K562 (cell line): ENCODE measurements around the gene TMEM129. TPM values are rescaled to one million over a fixed set of nuclear protein-coding genes. Genes with fewer than 3 reads are reported as not detected.

Source experiments
- ATAC-seq: fragments of 200-7000 bp; cut with Tn5 transposase; 3 replicates; pipeline ENCODE4 v1.9.1; 2020; ENCODE audit warnings: moderate library complexity
- BruUV-seq: library from RNA; stranded (reverse); fragments of 400-500 nt; replicated peaks from 2 replicates; lab custom pipeline; 2021; lab: Mats Ljungman, UMichigan
- CTCF ChIA-PET: fragments of 300-600 bp; formaldehyde crosslinking; extraction: SDS; loops from one replicate; lab custom pipeline; 2021; ENCODE audit warnings: low intra/inter-chr PET ratio; lab: Yijun Ruan, JAX
- POLR2A ChIA-PET: fragments of 300-600, 350-650 bp; sonication (Branson Sonifier 250); formaldehyde crosslinking; extraction: SDS; loops from one replicate; lab custom pipeline; 2021; ENCODE audit warnings: antibody characterized with exemption, inconsistent platforms; lab: Yijun Ruan, JAX
- DNase-seq, 4 experiments: peaks; one replicate each; pipeline versions ENCODE4 v3.0.0 to v3.0.0-alpha.2; 2011 to 2018; ENCODE audit warnings: low spot score in 3 of 4, mixed read lengths in 3 of 4; ENCODE audit errors: extremely low read depth in 1 of 4
- FAIRE-seq: peaks from 2 replicates; lab custom pipeline; 2011; peaks lifted over from hg19 to GRCh38; lab: Jason Lieb, UNC
- H2AFZ ChIP-seq: 2 replicates; pipeline ENCODE4 v1.6.0; 2011; ENCODE audit warnings: low read depth, low read length, control low read depth, inconsistent platforms
- H3K27ac ChIP-seq: fragments of 200-600 bp; 3 replicates; pipeline ENCODE4 v1.8.0; 2011; ENCODE audit warnings: low read depth, mild to moderate bottlenecking, control low read depth, inconsistent platforms, low read length, moderate library complexity, mixed read lengths; ENCODE audit errors: extremely low read depth
- H3K27me3 ChIP-seq, 2 experiments: fragments of 300-600 bp in 1 of 2; 2 replicates in 1 of 2; 3 replicates in 1 of 2; pipeline versions ENCODE4 v1.6.0 to v1.8.0; 2011; ENCODE audit warnings: inconsistent platforms in 2 of 2, low read length in 2 of 2, mild to moderate bottlenecking in 1 of 2, mixed read lengths in 1 of 2, moderate library complexity in 1 of 2; ENCODE audit not compliant: control insufficient read depth in 2 of 2, insufficient read depth in 2 of 2
- H3K36me3 ChIP-seq: fragments of 300-600 bp; 3 replicates; pipeline ENCODE4 v1.8.0; 2011; ENCODE audit warnings: mild to moderate bottlenecking, low read length, inconsistent platforms; ENCODE audit not compliant: control insufficient read depth, insufficient read depth
- H3K4me1 ChIP-seq, 2 experiments: fragments of 200-600 bp in 1 of 2; replicated peaks in 1 of 2; 2 replicates in 1 of 2; 3 replicates in 1 of 2; pipeline versions ENCODE4 v1.5.1 to v1.8.0; 2011; ENCODE audit warnings: inconsistent platforms in 2 of 2, low read length in 2 of 2, mild to moderate bottlenecking in 1 of 2, mixed read lengths in 1 of 2, moderate library complexity in 1 of 2; ENCODE audit not compliant: control insufficient read depth in 2 of 2, insufficient read depth in 2 of 2
- H3K4me2 ChIP-seq: 2 replicates; pipeline ENCODE4 v1.6.1; 2011; ENCODE audit warnings: low read length, control low read depth, inconsistent platforms, mixed read lengths; ENCODE audit not compliant: insufficient read depth
- H3K4me3 ChIP-seq: fragments of 200-600 bp; sonication (generic), shearing (Covaris generic); 2 replicates; pipeline ENCODE4 v1.5.1; 2016; ENCODE audit warnings: control low read depth, inconsistent platforms
- H3K79me2 ChIP-seq: fragments of 200-600 bp; 3 replicates; pipeline ENCODE4 v1.8.0; 2011; ENCODE audit warnings: low read length, inconsistent platforms; ENCODE audit not compliant: control insufficient read depth, insufficient read depth
- H3K9ac ChIP-seq, 2 experiments: 2 replicates each; pipeline versions ENCODE4 v1.6.0 to v1.6.1; 2011; ENCODE audit warnings: low read depth in 2 of 2, low read length in 2 of 2, control low read depth in 1 of 2, inconsistent platforms in 1 of 2, mild to moderate bottlenecking in 1 of 2, mixed read lengths in 1 of 2; ENCODE audit not compliant: insufficient read depth in 1 of 2
- H3K9me1 ChIP-seq: one replicate; pipeline ENCODE4 v1.6.0; 2011; ENCODE audit warnings: inconsistent platforms, mild to moderate bottlenecking, low read length, moderate library complexity; ENCODE audit not compliant: control insufficient read depth, insufficient read depth
- H3K9me3 ChIP-seq: replicated peaks from 2 replicates; pipeline ENCODE4 v1.5.1; 2011; ENCODE audit warnings: low read depth, low read length, inconsistent platforms; ENCODE audit not compliant: control insufficient read depth, insufficient read depth
- H4K20me1 ChIP-seq: replicated peaks from 2 replicates; pipeline ENCODE4 v1.6.1; 2011; ENCODE audit warnings: low read length, inconsistent platforms, mixed read lengths; ENCODE audit not compliant: control insufficient read depth, insufficient read depth
- CEBPZ ChIP-seq: fragments of 150-350 bp; IDR thresholded peaks from 2 replicates; pipeline ENCODE4 v1.6.1; 2014; ENCODE audit warnings: low read depth, mild to moderate bottlenecking, low read length, borderline replicate concordance
- CHD2 ChIP-seq: IDR thresholded peaks from 2 replicates; pipeline ENCODE4 v1.6.1; 2011; ENCODE audit warnings: low read depth, low read length
- ERF ChIP-seq: fragments of 450-650 bp; formaldehyde crosslinking; IDR thresholded peaks from 2 replicates; pipeline ENCODE4 v1.4.0; 2020; ENCODE audit warnings: mild to moderate bottlenecking, mixed read lengths
- HDGF ChIP-seq: fragments of 450-650 bp; IDR thresholded peaks from 2 replicates; pipeline ENCODE4 v1.6.1; 2016
- HNRNPH1 ChIP-seq: fragments of 200-400 bp; formaldehyde crosslinking; optimal IDR thresholded peaks from 2 replicates; pipeline ENCODE3; 2017; ENCODE audit warnings: low read depth, mild to moderate bottlenecking, low read length, moderate library complexity
- KAT7 ChIP-seq: sonication (generic); formaldehyde crosslinking; IDR thresholded peaks from 2 replicates; pipeline ENCODE4 v1.8.0; 2022; ENCODE audit warnings: missing genetic modification reagents, mild to moderate bottlenecking, borderline replicate concordance
- MAFK ChIP-seq: IDR thresholded peaks from 2 replicates; pipeline ENCODE4 v1.6.1; 2011; ENCODE audit warnings: low read length, improper control_type of control experiment
- NRF1 ChIP-seq, 2 experiments: fragments of 450-650 bp; IDR thresholded peaks in 1 of 2; conservative IDR thresholded peaks in 1 of 2; 2 replicates each; pipeline ENCODE4 v1.6.1; 2014; ENCODE audit warnings: mild to moderate bottlenecking in 2 of 2
- RB1 ChIP-seq: fragments of 450-650 bp; IDR thresholded peaks from 2 replicates; pipeline ENCODE4 v1.6.1; 2017; ENCODE audit warnings: low read depth, mild to moderate bottlenecking
- TAF1 ChIP-seq: IDR thresholded peaks from 2 replicates; pipeline ENCODE4 v1.6.1; 2011; ENCODE audit warnings: mild to moderate bottlenecking, low read length, moderate library complexity; ENCODE audit not compliant: insufficient read depth, control insufficient read depth, severe bottlenecking; ENCODE audit errors: extremely low read depth
- USF1 ChIP-seq: sonication (generic); formaldehyde crosslinking; IDR thresholded peaks from 2 replicates; pipeline ENCODE4 v1.9.0; 2022; ENCODE audit warnings: mild to moderate bottlenecking, missing genetic modification reagents
- ZNF143 ChIP-seq: sonication (generic); formaldehyde crosslinking; IDR thresholded peaks from 2 replicates; pipeline ENCODE4 v1.9.0; 2022; ENCODE audit warnings: mild to moderate bottlenecking, missing genetic modification reagents
- ZNF316 ChIP-seq: fragments of 450-650 bp; IDR thresholded peaks from 2 replicates; pipeline ENCODE4 v1.6.1; 2016
- ZNF75A ChIP-seq: fragments of 450-650 bp; formaldehyde crosslinking; IDR thresholded peaks from 2 replicates; pipeline ENCODE4 v1.4.0; 2020; ENCODE audit warnings: mild to moderate bottlenecking
- WGBS: fragments of 100-300 bp; shearing (Covaris generic); methylation state at CpG from one replicate; pipeline ENCODE4 v1.1.6; 2016; ENCODE audit warnings: low coverage, mixed read lengths; ENCODE audit not compliant: insufficient coverage; ENCODE audit errors: missing lambda C conversion rate; 5-methylcytosine and 5-hydroxymethylcytosine counted together
- in situ Hi-C: fragments of 300-500 bp; cut with MboI; formaldehyde crosslinking; loops from 4 replicates; pipeline ENCODE4 v1.15.0; 2018; ENCODE audit warnings: inconsistent platforms, mixed read lengths
- intact Hi-C: fragments of 100-400 bp; cut with micrococcal nuclease; formaldehyde crosslinking; loops from 2 replicates; pipeline ENCODE4 v1.14.2; 2022
- polyA plus RNA-seq, 8 experiments: library from polyadenylated mRNA; depleted of rRNA in 4 of 8; stranded (reverse) in 5 of 8; unstranded in 3 of 8; fragments of >200 nt; fragmentation: Nextera tagmentation in 2 of 8; fragmentation: Illumina TruSeq in 1 of 8; extraction: Ambion mirVana in 2 of 8; extraction: Trizol in 1 of 8; gene quantifications; 2 replicates each; pipeline versions ENCODE4 v1.2.1 to v1.2.3, GENCODE V29; 2011 to 2014; ENCODE audit warnings: inconsistent platforms in 1 of 8, missing spikeins in 1 of 8
- total RNA-seq, 7 experiments: library from RNA; depleted of rRNA in 6 of 7; stranded (reverse); fragments of >200 nt in 6 of 7; fragmentation: Illumina TruSeq in 2 of 7; extraction: Trizol in 2 of 7; gene quantifications; 2 replicates each; pipeline versions ENCODE4 v1.2.1 to v1.2.3, GENCODE V29; 2011 to 2021; ENCODE audit warnings: low replicate concordance in 1 of 7

TMEM129 gene
- total and polyA plus RNA-seq, 9 of the 15 experiments (the other 6 are each of a cell fraction or from before 2014, with no cell fraction given): 0.34 to 47.2 (median 18.8) TPM

GRCh38 chr4:1714303-1715001 is 6.7 kb downstream of the TMEM129 start:
- Histone ChIP-seq H3K9me3 (no peaks in the 10 kb centered on the region), H4K20me1 (peaks cover 16% of the 10 kb centered on the region; the same call in 1 of the 2 replicates), H3K27me3 (no peaks in the 10 kb centered on the region), H3K9me1 (no peaks in the 10 kb centered on the region), H3K79me2 (peaks cover 92% of the 10 kb centered on the region), H3K4me2 (peak overlapping the region; percentile 98), H3K4me1 (peaks cover 25 to 76% of the 10 kb centered on the region in 2 experiments; a peak in 4 of 5 replicates), H3K4me3 (peak overlapping the region; percentile 86), H2AFZ (no peak overlapping the region), H3K9ac (peak overlapping the region; percentile 95 to 100; a peak in 3 of 4 replicates), H3K27ac (peak overlapping the region; percentile 100), H3K36me3 (peaks cover 58% of the 10 kb centered on the region; the same call in 2 of the 3 replicates)
- BruUV-seq: no TSS peak
- ChIA-PET CTCF (no interaction called here), POLR2A (interaction anchor here (0.6 to 2.1 kb wide), 3 partner anchors 14 to 74 kb away, joined by 3 to 7 read pairs (median 4); no protein-coding TSS in a partner anchor)
- WGBS: 15% methylated on average over 9 of the region's 9 CpGs
- in situ Hi-C loops (no loop called here), intact Hi-C loops (no loop called here)
- DNase-seq (peak in 1 of 4 experiments; percentile 65), FAIRE-seq (peak; percentile 88), ATAC-seq (peak; percentile 15)
- TF ChIP-seq CHD2: no peak
- no peak for TF ChIP-seq ZNF75A (CRISPR knock-in tag)
- TF ChIP-seq NRF1 (conservative IDR thresholded peaks at IDR 0.05 in 1 of 2, IDR thresholded peaks at IDR 0.05 in 1 of 2): peak; percentile 62 to 69
- no peak for TF ChIP-seq ZNF143 (CRISPR knock-in tag)
- no peak for TF ChIP-seq USF1 (CRISPR knock-in tag)
- peak; percentile 65 for TF ChIP-seq ZNF316
- no peak for TF ChIP-seq RB1
- TF ChIP-seq KAT7 (CRISPR knock-in tag): 0 out of 2 replicates have a peak, but pooled peaks have one; percentile 21
- TF ChIP-seq HDGF: no peak
- peak; percentile 60; the same call in 1 of the 2 replicates for TF ChIP-seq CEBPZ
- 0 out of 2 replicates have a peak, but pooled peaks have one; percentile 35 for TF ChIP-seq ERF (CRISPR knock-in tag)
- TF ChIP-seq HNRNPH1: no peak
- no peak for TF ChIP-seq TAF1
- TF ChIP-seq MAFK: peak; percentile 45; the same call in 1 of the 2 replicates
